HG03575 (cell line): ENCODE measurements around the gene CDH6.

Experiments
- ATAC-seq: cut with Tn5 transposase; IDR thresholded peaks from one replicate; pipeline ENCODE4 v1.9.1; 2021; ENCODE audit not compliant: unreplicated experiment, insufficient number of reproducible peaks, low FRiP score; ENCODE audit errors: extremely low read depth

The CDH6 gene

DNA sequence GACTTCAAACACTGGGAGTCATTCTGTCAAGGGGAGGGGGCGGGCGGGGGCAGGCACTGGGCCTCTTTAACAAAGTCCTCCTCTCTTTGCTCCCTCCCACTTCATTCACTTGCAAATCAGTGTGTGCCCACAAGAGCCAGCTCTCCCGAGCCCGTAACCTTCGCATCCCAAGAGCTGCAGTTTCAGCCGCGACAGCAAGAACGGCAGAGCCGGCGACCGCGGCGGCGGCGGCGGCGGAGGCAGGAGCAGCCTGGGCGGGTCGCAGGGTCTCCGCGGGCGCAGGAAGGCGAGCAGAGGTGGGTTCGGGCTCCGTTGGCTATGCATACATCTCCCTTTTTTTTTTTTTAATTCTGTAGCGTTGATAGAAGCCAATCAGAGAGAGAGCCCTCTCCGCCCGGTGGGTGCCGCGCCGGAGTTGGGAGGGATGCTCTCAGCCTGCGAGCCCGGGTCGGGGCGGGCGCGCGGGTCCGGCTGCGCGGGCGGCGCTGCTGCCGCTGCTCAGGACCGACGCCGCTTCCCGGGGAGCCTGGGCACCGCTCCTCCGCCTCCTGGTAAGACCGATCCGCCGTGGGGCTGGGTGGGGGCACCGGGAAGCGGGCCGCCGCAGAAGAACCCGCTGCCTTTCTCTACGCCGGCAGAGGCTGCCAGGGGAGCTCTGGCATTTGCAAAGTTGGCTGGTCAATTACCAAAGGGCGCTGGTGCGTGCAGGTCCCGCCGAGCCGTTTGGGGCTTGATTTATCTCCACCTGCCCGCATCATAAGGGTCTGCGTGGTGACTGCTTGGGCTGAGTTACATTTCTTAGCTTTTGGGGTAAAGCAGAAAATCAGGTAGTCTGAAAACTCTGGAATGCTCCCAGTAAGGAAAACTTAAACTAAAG, at the start of gene CDH6:
Gene CDH6 (plus strand): TSS at position 96 of the 877 bp plus-strand sequence. CDS start 73,788 bp downstream, outside the sequence.
- ATAC-seq: no peak

GRCh38 chr5:31144364-31144763, 49.1 kb upstream of the CDH6 start:
- no peak for ATAC-seq

- ATAC-seq: no peak
Measured at GRCh38 chr5:31148959-31149475, 44.5 kb upstream of the CDH6 start.

- ATAC-seq: no peak
Measured at GRCh38 chr5:31153521-31153920, 40.0 kb upstream of the CDH6 start.

DNA sequence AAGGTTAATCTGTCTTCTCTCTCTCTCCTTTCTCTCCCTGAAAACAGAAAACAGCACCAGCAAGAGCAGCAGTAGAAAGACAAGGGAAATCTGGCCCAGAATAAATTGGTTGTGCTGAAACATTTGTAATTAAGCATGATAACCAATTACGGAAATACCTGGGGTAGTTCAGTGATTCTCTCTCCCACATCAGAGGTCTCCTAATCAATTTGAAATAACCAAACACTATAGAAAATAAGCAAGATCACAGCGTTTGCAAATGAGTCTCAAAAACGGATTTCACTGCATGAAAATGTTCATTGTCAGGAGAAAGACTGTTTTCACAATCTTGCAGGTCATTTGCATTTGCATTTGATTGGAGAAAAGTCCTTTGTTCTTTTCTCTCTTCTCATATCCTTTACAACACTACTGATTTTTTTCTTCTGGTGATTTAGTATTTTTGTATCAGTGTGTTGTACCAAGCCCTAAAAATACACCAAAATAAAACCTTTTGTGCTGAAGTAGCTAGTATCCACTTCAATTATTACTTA, 36.8 kb upstream of the CDH6 start:
- no peak for ATAC-seq

DNA sequence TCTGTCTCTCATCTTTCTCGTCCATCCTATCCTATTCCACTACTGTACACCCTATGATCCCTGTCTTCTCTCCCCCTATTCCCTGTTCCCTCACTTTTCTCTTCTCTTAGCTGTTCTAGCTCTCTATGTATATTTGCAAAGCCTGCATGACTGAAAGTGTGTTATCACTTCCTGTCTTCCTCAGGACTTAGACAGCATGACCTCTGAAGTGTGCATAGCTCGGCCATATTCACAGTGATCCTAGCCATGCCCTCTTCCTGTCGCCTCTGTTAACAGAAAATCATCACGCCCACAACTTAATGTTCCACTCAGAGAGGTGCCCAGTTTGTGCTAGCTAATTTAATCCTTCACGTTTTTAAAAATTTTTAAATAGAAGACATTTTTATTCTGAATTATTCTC, 35.8 kb upstream of the CDH6 start:
- ATAC-seq: no peak

- ATAC-seq: no peak
Measured at GRCh38 chr5:31158686-31159085, 34.8 kb upstream of the CDH6 start.

GRCh38 chr5:31161781-31162181, 31.7 kb upstream of the CDH6 start:
- ATAC-seq: no peak

GRCh38 chr5:31165729-31166128, 27.8 kb upstream of the CDH6 start:
- ATAC-seq: no peak

GRCh38 chr5:31169379-31169778, 24.1 kb upstream of the CDH6 start:
- no peak for ATAC-seq

GRCh38 chr5:31172881-31173280, 20.6 kb upstream of the CDH6 start:
- ATAC-seq: no peak

GRCh38 chr5:31173614-31174013, 19.9 kb upstream of the CDH6 start:
- ATAC-seq: no peak

DNA sequence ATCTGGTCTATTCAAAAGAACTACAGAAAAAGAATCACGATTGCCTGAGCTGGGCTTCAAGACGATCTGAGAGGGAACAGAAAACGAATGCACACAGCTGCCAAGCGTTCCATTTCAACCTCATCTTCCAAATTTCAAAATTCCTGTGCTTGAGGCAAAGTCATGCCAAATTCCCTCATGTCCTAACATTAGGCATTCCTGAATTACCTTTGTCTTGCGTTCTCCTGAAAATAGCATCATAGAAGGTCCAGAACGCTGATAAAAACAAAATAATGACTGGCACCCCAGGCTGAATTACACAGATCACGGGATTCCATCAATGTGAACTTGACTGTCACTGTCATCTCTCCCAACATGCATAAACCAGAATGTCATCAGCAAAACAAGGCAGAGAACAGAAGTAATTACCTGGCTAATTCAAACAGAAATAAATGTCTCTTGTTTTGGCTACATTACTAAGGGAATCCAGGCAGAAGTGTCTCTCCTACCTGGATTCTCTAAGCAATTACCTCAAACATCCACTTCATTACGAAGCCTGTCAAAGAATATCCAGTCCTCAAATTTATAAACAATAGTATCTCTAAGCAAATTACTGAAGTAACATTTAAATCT, 12.0 kb upstream of the CDH6 start:
- ATAC-seq: no peak

DNA sequence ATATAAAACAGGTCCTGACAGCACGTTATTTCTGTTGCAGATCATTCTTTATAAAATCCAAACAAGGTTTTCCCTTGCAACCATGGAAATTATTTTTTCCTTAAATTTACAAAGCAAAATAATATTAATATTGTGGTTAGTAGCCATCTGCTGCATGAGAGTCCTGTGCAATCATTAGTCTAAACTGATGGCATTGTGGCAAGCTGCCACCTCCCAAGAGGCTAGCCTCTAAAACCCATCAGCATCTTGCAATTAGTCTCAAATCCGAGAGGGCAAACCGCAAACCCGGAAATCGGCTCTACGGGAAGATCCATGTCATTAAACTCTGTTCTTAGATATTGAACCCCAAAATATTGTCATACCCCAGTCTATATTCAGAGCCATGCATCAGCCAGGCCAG, 11.3 kb upstream of the CDH6 start:
- ATAC-seq: no peak

DNA sequence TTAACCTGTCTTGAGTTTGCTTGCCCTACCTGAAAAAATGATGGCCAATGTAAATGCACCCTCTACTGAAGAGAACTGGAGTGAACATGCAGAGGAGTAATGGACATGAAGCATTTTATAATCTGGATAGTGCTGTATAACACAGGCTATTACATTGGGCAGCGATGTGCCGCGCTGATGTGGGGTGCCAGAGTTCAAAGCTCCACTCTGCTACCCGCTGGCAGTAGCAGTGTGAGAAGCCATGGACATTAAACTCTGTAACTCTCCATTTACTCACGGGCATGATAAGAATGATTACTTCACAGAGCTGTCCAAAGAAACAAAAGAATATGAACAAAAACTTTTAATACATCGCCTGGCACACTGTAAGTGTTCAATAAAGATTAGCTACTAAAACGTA, 7.5 kb upstream of the CDH6 start:
- no peak for ATAC-seq

- no peak for ATAC-seq
Measured at GRCh38 chr5:31186672-31187267, 6.7 kb upstream of the CDH6 start.

DNA sequence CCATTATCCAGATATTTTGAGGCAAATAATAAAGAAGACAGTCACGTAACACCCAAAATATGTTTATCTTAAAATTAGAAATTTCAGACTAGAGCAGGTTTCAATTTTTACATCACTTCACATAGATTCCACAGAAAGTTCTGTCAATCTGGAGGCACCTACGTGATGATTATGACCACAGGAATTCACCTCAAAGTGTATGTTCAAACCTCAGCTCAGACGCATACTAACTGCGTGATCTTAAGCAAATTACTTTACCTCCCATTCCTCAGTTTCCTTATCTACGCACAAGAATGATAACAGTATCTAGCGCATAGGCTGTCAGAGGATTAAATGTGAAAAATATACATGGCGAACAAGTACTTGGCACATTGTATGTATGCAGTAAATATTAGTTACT, 5.9 kb upstream of the CDH6 start:
- no peak for ATAC-seq

- ATAC-seq: no peak
Measured at GRCh38 chr5:31192442-31192841, 1.0 kb upstream of the CDH6 start.

GRCh38 chr5:31193116-31193515, 370 bp upstream of the CDH6 start:
- no peak for ATAC-seq

DNA sequence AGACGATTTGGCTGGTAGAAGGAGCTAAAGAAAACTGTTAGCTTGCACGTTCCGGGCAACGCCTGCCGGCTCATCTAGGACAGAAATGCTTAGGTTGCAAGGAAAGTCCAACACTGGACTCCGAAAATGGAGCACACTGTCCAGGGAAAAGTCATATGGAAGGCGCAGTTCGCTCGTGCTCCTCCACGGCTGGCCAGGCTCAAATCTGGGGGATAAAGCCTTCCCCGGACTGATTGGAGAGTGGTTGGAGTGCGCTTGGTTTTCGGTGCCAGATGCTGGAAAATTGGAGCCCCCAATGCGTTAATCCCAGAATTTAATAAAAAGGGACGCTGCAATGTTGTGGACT, 955 bp downstream of the CDH6 start:
- no peak for ATAC-seq
